Right atrium auricular region (tissue), 2 donors: Measurements from ENCODE around the gene GSG1L2. TPM values are rescaled to one million over a fixed set of nuclear protein-coding genes. Genes with fewer than 3 reads are reported as not detected.
A peak's percentile ranks its signal among the peaks of the same experiment; 100 is the strongest.

Experiments
- DNase-seq: peaks from one replicate; pipeline ENCODE4 v3.0.0-alpha.2; 2019; ENCODE audit warnings: low spot score
- H3K27ac ChIP-seq, 2 donors: fragments of 200-600 bp; sonication (generic); 1 replicate in 1 of 2; 2 replicates in 1 of 2; pipeline ENCODE4 v1.5.1; 2016 to 2019
- H3K27me3 ChIP-seq, 2 donors: fragments of 200-600 bp; sonication (generic); one replicate each; pipeline versions ENCODE4 v1.5.1 to v1.6.0; 2017 to 2019
- H3K36me3 ChIP-seq: fragments of 200-600 bp; sonication (generic); one replicate; pipeline ENCODE4 v1.5.1; 2016
- H3K4me1 ChIP-seq, 2 donors: fragments of 200-600 bp; sonication (generic); one replicate each; pipeline versions ENCODE4 v1.5.1 to v1.6.0; 2017 to 2019
- H3K4me3 ChIP-seq, 2 donors: fragments of 200-600 bp; sonication (generic); 1 replicate in 1 of 2; 2 replicates in 1 of 2; pipeline ENCODE4 v1.5.1; 2017 to 2019; ENCODE audit warnings: mild to moderate bottlenecking in 1 of 2, moderate library complexity in 1 of 2
- H3K9me3 ChIP-seq, 2 donors: fragments of 200-600 bp; sonication (generic); one replicate each; pipeline ENCODE4 v1.5.1; 2019
- total RNA-seq, 2 donors: library from RNA; depleted of rRNA; stranded (reverse); fragments of >200 nt; gene quantifications; one replicate each; pipeline ENCODE4 v1.1.0, GENCODE V29; 2016
- TF ChIP-seq, protein P1 (sequence below), 2 donors: fragments of 200-600 bp; sonication (generic); IDR thresholded peaks; one replicate each; pipeline ENCODE4 v1.5.1; 2019; ENCODE audit warnings: antibody characterized with exemption in 2 of 2

Gene GSG1L2
- total RNA-seq, 2 donors from 2014 or later, result not detected

GRCh38 chr17:9843152-9844010 is 21.5 kb upstream of the GSG1L2 start:
- TF ChIP-seq, protein P1, sequence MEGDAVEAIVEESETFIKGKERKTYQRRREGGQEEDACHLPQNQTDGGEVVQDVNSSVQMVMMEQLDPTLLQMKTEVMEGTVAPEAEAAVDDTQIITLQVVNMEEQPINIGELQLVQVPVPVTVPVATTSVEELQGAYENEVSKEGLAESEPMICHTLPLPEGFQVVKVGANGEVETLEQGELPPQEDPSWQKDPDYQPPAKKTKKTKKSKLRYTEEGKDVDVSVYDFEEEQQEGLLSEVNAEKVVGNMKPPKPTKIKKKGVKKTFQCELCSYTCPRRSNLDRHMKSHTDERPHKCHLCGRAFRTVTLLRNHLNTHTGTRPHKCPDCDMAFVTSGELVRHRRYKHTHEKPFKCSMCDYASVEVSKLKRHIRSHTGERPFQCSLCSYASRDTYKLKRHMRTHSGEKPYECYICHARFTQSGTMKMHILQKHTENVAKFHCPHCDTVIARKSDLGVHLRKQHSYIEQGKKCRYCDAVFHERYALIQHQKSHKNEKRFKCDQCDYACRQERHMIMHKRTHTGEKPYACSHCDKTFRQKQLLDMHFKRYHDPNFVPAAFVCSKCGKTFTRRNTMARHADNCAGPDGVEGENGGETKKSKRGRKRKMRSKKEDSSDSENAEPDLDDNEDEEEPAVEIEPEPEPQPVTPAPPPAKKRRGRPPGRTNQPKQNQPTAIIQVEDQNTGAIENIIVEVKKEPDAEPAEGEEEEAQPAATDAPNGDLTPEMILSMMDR (IDR thresholded peaks at IDR 0.05), result no peak
- peak overlapping the region; percentile 74 to 92 for H3K27ac ChIP-seq
- H3K4me1 ChIP-seq, result peaks cover 0 to 45% of the 10 kb centered on the region in 2 donors
- no peak for DNase-seq
- H3K27me3 ChIP-seq, result no peaks in the 10 kb centered on the region
- no peak overlapping the region for H3K4me3 ChIP-seq
- H3K9me3 ChIP-seq, result no peaks in the 10 kb centered on the region
- H3K36me3 ChIP-seq, result no peaks in the 10 kb centered on the region

DNA sequence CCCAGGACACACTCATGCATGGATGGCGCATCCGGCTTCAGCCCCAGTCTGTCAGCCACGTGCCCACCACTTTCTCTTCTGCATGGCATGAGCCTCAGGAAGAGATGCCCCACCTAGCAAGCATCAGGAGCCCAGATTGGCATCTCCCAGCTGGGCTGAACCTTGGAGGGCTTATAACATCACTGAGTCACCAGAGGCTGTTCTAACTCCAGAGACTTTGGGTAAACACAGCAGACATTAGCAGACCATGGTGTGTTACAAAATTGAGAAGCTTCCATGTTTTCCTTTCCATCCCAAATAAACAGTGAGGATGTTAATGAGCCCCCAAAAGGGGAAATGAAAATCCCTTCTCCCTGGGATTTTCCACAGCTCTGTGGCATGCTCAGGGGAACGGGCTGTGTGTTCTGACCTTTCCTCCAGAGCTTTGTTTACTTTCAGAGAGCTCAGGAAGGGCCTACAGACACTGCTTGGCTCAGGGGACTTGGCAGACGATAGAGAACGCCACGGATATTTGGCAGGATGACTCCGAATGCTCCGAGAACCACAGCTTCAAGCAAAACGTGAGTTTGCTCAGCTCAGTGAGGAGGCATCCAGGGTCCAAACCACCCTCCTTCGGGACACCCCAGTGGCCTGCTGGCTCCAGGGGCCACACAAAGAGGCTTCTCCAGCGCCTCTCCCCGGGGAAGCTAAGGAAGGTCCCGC is 20.3 kb upstream of the GSG1L2 start:
- peak overlapping the region; percentile 74 to 92 for H3K27ac ChIP-seq
- H3K4me1 ChIP-seq, result peaks cover 0 to 56% of the 10 kb centered on the region in 2 donors
- no peak overlapping the region for H3K4me3 ChIP-seq
- H3K27me3 ChIP-seq, result no peaks in the 10 kb centered on the region
- H3K36me3 ChIP-seq, result no peaks in the 10 kb centered on the region
- H3K9me3 ChIP-seq, result no peaks in the 10 kb centered on the region
- TF ChIP-seq, protein P1 (IDR thresholded peaks at IDR 0.05), result no peak
- peak; percentile 75 for DNase-seq

GRCh38 chr17:9839433-9839832 is 17.6 kb upstream of the GSG1L2 start:
- Histone ChIP-seq H3K27me3 (no peaks in the 10 kb centered on the region), H3K9me3 (no peaks in the 10 kb centered on the region), H3K4me3 (no peak overlapping the region), H3K36me3 (no peaks in the 10 kb centered on the region), H3K4me1 (peaks cover 0 to 58% of the 10 kb centered on the region in 2 donors), H3K27ac (peak overlapping the region in 1 of 2 donors; percentile 89)
- TF ChIP-seq, protein P1 (IDR thresholded peaks at IDR 0.05), result peak in 1 of 2 donors; percentile 31
- no peak for DNase-seq

DNA sequence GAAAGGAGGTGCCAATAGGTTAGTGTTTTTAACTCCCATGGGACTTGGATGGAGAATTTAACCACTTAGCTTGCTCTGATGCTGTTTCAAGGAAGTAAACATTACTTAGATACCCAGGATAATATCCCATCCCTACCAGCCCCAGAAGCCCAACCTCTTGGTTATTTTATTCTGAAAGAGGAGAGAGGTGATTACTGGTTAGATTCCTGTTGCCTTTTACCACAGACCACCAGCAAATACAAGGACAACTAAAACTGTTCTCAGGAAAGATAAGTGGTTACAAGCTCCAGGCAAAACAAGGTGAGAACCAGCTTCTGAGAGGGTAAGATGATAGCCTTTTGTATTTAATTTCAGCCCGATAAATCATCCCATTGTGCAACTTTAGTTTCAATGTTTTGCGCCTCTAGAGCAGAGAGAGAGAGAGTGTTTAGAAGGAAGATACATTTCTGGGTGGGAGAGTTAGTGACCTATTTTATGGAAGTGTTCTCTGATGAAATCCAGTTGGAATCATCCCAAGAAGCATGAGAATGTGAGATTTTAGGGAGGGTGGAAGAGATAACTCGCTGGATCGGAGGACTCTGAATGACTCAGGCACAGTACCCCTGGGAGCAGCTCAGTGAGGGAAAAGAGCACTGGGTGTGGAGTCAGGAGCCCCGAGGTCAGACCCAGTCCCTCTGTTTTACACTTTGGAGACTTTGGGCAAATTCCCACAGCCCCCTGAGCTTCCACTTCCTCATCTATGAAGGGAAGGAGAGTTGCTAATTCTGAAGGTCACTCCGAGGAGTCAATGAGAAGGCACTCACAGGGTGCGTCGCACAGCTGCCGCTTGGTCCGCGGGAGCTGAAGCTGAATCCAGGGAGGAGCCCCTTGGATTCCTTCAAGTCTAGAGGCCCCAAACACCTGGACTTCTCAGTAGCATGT is 15.9 kb upstream of the GSG1L2 start:
- peak overlapping the region; percentile 63 to 89 for H3K27ac ChIP-seq
- H3K4me1 ChIP-seq, result peaks cover 0 to 42% of the 10 kb centered on the region in 2 donors
- no peaks in the 10 kb centered on the region for H3K27me3 ChIP-seq
- TF ChIP-seq, protein P1 (IDR thresholded peaks at IDR 0.05), result no peak
- peak; percentile 80 for DNase-seq
- no peaks in the 10 kb centered on the region for H3K9me3 ChIP-seq
- no peaks in the 10 kb centered on the region for H3K36me3 ChIP-seq
- H3K4me3 ChIP-seq, result peak overlapping the region in 1 of 2 donors; percentile 19

DNA sequence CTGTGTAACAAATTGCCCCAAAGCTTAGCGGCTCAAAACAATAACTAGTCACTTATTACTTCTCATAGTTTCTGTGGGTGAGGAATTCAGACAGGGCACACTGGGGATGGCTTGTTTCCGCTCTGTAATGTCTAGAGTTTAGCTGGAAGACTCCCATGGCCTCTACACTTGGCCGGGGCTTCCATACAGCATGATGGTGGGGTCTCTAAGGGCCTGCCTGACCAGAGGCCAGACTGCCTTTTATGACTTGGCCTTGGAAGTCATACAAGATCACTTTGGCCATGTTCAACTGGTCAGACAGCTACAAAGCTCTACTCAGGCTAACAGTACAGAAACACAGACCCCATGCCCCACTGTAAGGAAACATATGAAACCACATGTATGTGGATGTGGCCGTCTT is 12.0 kb upstream of the GSG1L2 start:
- Histone ChIP-seq H3K27ac (no peak overlapping the region), H3K27me3 (no peaks in the 10 kb centered on the region), H3K9me3 (no peaks in the 10 kb centered on the region), H3K4me1 (peaks cover 0 to 19% of the 10 kb centered on the region in 2 donors), H3K36me3 (no peaks in the 10 kb centered on the region), H3K4me3 (no peak overlapping the region)
- TF ChIP-seq, protein P1 (IDR thresholded peaks at IDR 0.05), result no peak
- DNase-seq, result no peak
